IPS-11a (cell line): ENCODE data around the gene SERINC2.
"Not testable (repeated sequence)": the region's sequence is repeated elsewhere in the genome, so short reads cannot be mapped to it uniquely, and the experiment has no call there.

Experiments
- H3K4me3 ChIP-seq: one replicate; pipeline ENCODE4 v1.5.1; 2013; ENCODE audit warnings: low read depth, low read length, control low read depth

The SERINC2 gene

GRCh38 chr1:31460027-31460426 lies 47.0 kb downstream of the SERINC2 start:
- no peak overlapping the region for H3K4me3 ChIP-seq

GRCh38 chr1:31467005-31467674 lies 54.1 kb downstream of the SERINC2 start:
- no peak overlapping the region for H3K4me3 ChIP-seq

DNA sequence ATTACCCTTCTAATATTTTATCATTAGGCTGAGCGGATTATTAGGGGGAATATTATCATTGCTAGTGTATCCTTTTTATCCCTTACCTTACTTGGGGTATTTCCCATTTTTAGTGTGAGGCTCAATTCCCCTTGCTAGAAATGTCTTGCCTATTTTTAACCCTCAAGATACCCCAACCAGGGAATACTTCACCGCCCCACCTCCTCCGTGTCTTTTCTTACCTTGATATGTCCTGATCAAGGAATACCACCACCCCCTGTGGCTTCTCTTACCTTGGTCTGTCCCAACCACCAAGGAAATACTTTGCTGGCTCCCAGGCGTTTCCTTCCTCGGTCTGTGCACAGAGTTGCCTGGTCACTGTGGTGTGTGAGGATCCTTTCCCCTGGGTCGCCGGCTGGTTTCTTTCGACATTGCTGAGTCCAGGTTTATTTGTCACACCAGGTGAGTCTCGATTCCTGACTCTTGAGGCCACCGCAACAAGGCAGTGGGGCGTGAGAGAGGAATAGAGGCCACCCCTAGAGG lies 57.8 kb downstream of the SERINC2 start:
- no peak overlapping the region for H3K4me3 ChIP-seq

- not testable (repeated sequence) for H3K4me3 ChIP-seq
Measured at GRCh38 chr1:31471452-31472313, 58.7 kb downstream of the SERINC2 start.

GRCh38 chr1:31472314-31472651 lies 59.3 kb downstream of the SERINC2 start:
- not testable (repeated sequence) for H3K4me3 ChIP-seq

- H3K4me3 ChIP-seq: not testable (repeated sequence)
Measured at GRCh38 chr1:31472673-31473072, 59.7 kb downstream of the SERINC2 start.

DNA sequence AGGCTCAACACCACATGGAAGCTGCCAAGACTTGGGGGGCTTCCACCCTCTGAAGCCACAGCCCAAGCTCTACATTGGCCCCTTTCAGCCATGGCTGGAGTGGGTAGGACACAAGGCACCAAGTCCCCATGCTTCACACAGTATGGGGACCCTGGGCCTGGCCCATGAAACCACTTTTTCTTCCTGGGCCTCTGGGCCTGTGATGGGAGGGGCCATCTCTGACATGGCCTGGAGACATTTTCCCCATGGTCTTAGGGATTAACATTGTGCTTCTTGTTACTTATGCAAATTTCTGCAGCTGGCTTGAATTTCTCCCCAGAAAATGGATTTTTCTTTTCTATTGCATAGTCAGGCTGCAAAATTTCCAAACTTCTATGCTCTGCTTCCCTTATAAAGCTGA lies 60.5 kb downstream of the SERINC2 start:
- not testable (repeated sequence) for H3K4me3 ChIP-seq

DNA sequence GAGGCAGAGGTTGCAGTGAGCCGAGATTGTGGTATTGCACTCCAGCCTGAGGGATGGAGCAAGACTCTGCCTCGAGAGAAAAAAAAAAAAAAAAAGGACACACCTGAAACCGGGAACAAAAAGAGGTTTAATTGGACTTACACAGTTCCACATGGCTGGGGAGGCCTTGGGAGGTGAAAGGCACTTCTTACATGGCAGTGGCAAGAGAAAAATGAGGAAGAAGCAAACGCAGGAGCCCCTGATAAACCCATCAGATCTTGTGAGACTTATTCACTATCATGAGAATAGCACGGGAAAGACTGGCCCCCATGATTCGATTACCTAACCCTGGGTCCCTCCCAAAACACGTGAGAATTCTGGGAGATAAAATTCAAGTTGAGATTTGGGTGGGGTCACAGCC lies 61.6 kb downstream of the SERINC2 start:
- H3K4me3 ChIP-seq: not testable (repeated sequence)

- H3K4me3 ChIP-seq: no peak overlapping the region
Measured at GRCh38 chr1:31476891-31477846, 64.2 kb downstream of the SERINC2 start.

GRCh38 chr1:31478167-31478566 lies 65.2 kb downstream of the SERINC2 start:
- no peak overlapping the region for H3K4me3 ChIP-seq

GRCh38 chr1:31479811-31480210 lies 66.8 kb downstream of the SERINC2 start:
- H3K4me3 ChIP-seq: no peak overlapping the region

- not testable (repeated sequence) for H3K4me3 ChIP-seq
Measured at GRCh38 chr1:31480426-31480825, 67.4 kb downstream of the SERINC2 start.

GRCh38 chr1:31482482-31483011 lies 69.5 kb downstream of the SERINC2 start:
- H3K4me3 ChIP-seq: no peak overlapping the region

- no peak overlapping the region for H3K4me3 ChIP-seq
Measured at GRCh38 chr1:31483012-31483946, 70.3 kb downstream of the SERINC2 start.
